A549 (cell line): Measurements from ENCODE around the gene ARHGEF28. TPM values are rescaled to one million over a fixed set of nuclear protein-coding genes. Genes with fewer than 3 reads are reported as not detected.
A peak's percentile ranks its signal among the peaks of the same experiment; 100 is the strongest.

Experiments used
- ATAC-seq, 2 experiments: fragments of 200-7000 bp in 1 of 2; fragments of >200 bp in 1 of 2; cut with Nextera tagmentation in 1 of 2; cut with Tn5 transposase in 1 of 2; 3 replicates each; pipeline versions ENCODE4 v1.8.0 to v1.9.1; 2018 to 2020; ENCODE audit warnings: mild to moderate bottlenecking in 1 of 2, moderate library complexity in 1 of 2
- CTCF ChIA-PET: fragments of 300-600 bp; sonication (Branson Sonifier 250); formaldehyde crosslinking; extraction: SDS; loops from one replicate; lab custom pipeline; 2021; ENCODE audit warnings: antibody characterized with exemption, inconsistent platforms; lab: Yijun Ruan, JAX
- POLR2A ChIA-PET: fragments of 350-600 bp; formaldehyde crosslinking; extraction: SDS; loops from one replicate; lab custom pipeline; 2021; ENCODE audit warnings: antibody characterized with exemption, inconsistent platforms; lab: Yijun Ruan, JAX
- DNase-seq, 2 experiments: peaks; one replicate each; pipeline versions ENCODE4 v3.0.0 to v3.0.0-alpha.2; 2011 to 2016; ENCODE audit warnings: low read depth in 1 of 2, low spot score in 1 of 2
- FAIRE-seq: peaks from 2 replicates; lab custom pipeline; 2011; peaks lifted over from hg19 to GRCh38; lab: Jason Lieb, UNC
- H3K27ac ChIP-seq, 2 experiments: fragments of >200 bp; sonication (Bioruptor Twin); formaldehyde crosslinking; 3 replicates each; pipeline ENCODE4 v1.5.1; 2016 to 2017
- H3K4me1 ChIP-seq: fragments of >200 bp; sonication (Bioruptor Twin); formaldehyde crosslinking; 3 replicates; pipeline ENCODE4 v1.6.1; 2016
- H3K4me2 ChIP-seq: fragments of >200 bp; sonication (Bioruptor Twin); formaldehyde crosslinking; 3 replicates; pipeline ENCODE4 v1.6.1; 2016
- H3K4me3 ChIP-seq: fragments of >200 bp; sonication (Bioruptor Twin); formaldehyde crosslinking; 3 replicates; pipeline ENCODE4 v1.5.1; 2016
- H3K9me3 ChIP-seq: fragments of >200 bp; sonication (Bioruptor Twin); formaldehyde crosslinking; 3 replicates; pipeline ENCODE4 v1.6.1; 2016
- CEBPB ChIP-seq, 2 experiments: fragments of >200 bp in 1 of 2; sonication (Bioruptor Twin) in 1 of 2; formaldehyde crosslinking in 1 of 2; IDR thresholded peaks; 2 replicates each; pipeline ENCODE4 v1.6.1; 2012 to 2016
- EHF ChIP-seq: fragments of 250-450 bp; sonication (Bioruptor Pico); IDR thresholded peaks from 2 replicates; pipeline ENCODE4 v1.5.0; 2020; ENCODE audit warnings: mild to moderate bottlenecking
- EP300 ChIP-seq, 2 experiments: fragments of >200 bp; sonication (Bioruptor Twin); formaldehyde crosslinking; IDR thresholded peaks; 2 replicates in 1 of 2; 3 replicates in 1 of 2; pipeline ENCODE4 v1.6.1; 2016 to 2017
- ESRRA ChIP-seq: fragments of 150-350 bp; IDR thresholded peaks from 2 replicates; pipeline ENCODE4 v1.6.1; 2014; ENCODE audit warnings: mild to moderate bottlenecking, low read length, borderline replicate concordance
- GATA3 ChIP-seq: IDR thresholded peaks from 2 replicates; pipeline ENCODE4 v1.6.1; 2012; ENCODE audit warnings: borderline replicate concordance
- HEYL ChIP-seq: fragments of 250-450 bp; sonication (Bioruptor Pico); IDR thresholded peaks from 2 replicates; pipeline ENCODE4 v1.8.0; 2021; ENCODE audit warnings: mild to moderate bottlenecking, moderate library complexity
- HOXB13 ChIP-seq: fragments of 250-450 bp; sonication (Bioruptor Pico); IDR thresholded peaks from 2 replicates; pipeline ENCODE4 v1.5.0; 2020; ENCODE audit warnings: low read depth, mild to moderate bottlenecking, moderate library complexity
- HOXB5 ChIP-seq: fragments of 250-450 bp; sonication (Bioruptor Pico); IDR thresholded peaks from 2 replicates; pipeline ENCODE4 v1.5.0; 2020; ENCODE audit warnings: mild to moderate bottlenecking, moderate library complexity
- JUNB ChIP-seq: fragments of >200 bp; sonication (Bioruptor Twin); formaldehyde crosslinking; IDR thresholded peaks from 2 replicates; pipeline ENCODE4 v1.6.1; 2016
- POLR2A ChIP-seq: IDR thresholded peaks from 2 replicates; pipeline ENCODE4 v1.6.1; 2012; ENCODE audit warnings: mild to moderate bottlenecking, low read length
- RFX5 ChIP-seq: fragments of 450-650 bp; IDR thresholded peaks from 2 replicates; pipeline ENCODE4 v1.7.1; 2014; ENCODE audit warnings: antibody characterized with exemption, mild to moderate bottlenecking, moderate library complexity
- SMC3 ChIP-seq: fragments of >200 bp; sonication (Bioruptor Twin); formaldehyde crosslinking; IDR thresholded peaks from 3 replicates; pipeline ENCODE4 v1.6.1; 2018; ENCODE audit warnings: inconsistent platforms
- TP53 ChIP-seq: fragments of 250-450 bp; sonication (Bioruptor Pico); IDR thresholded peaks from 2 replicates; pipeline ENCODE4 v1.5.0; 2021; ENCODE audit warnings: mild to moderate bottlenecking, moderate library complexity
- ZNF302 ChIP-seq: fragments of 250-450 bp; sonication (Bioruptor Pico); IDR thresholded peaks from 2 replicates; pipeline ENCODE4 v1.9.0; 2021; ENCODE audit warnings: inconsistent platforms, mild to moderate bottlenecking, moderate library complexity
- WGBS: methylation state at CpG from one replicate; pipeline ENCODE4 v1.1.6; 2017; ENCODE audit errors: missing lambda C conversion rate; 5-methylcytosine and 5-hydroxymethylcytosine counted together
- polyA plus RNA-seq, 4 experiments: library from polyadenylated mRNA; depleted of rRNA in 3 of 4; stranded (reverse); fragments of >200 nt; fragmentation: RNase III in 1 of 4; extraction: RNeasy Plus Mini Kit Qiagen cat#74134 plus additional on column Dnase treatment in 1 of 4; gene quantifications; 2 replicates in 3 of 4; 3 replicates in 1 of 4; pipeline ENCODE4 v1.2.3, GENCODE V29; 2011 to 2017
- TF ChIP-seq, protein P1 (sequence below): IDR thresholded peaks from 2 replicates; pipeline ENCODE4 v1.6.1; 2012
- TF ChIP-seq, protein P2 (sequence below): IDR thresholded peaks from 2 replicates; pipeline ENCODE4 v1.6.1; 2012
- TF ChIP-seq, protein P3 (sequence below): fragments of 250-450 bp; sonication (Bioruptor Pico); IDR thresholded peaks from 2 replicates; pipeline ENCODE4 v1.5.0; 2020; ENCODE audit warnings: low read depth, mild to moderate bottlenecking, moderate library complexity
- TF ChIP-seq, protein P4 (sequence below): fragments of 200-600 bp; sonication (generic); IDR thresholded peaks from 2 replicates; pipeline ENCODE4 v1.6.1; 2016; ENCODE audit warnings: antibody characterized with exemption, mild to moderate bottlenecking, moderate library complexity
- TF ChIP-seq, protein P5 (sequence below): fragments of 250-450 bp; sonication (Bioruptor Pico); IDR thresholded peaks from 2 replicates; pipeline ENCODE4 v1.5.0; 2021; ENCODE audit warnings: mild to moderate bottlenecking, moderate library complexity, borderline replicate concordance

ARHGEF28 gene
- polyA plus RNA-seq, 2 of the 4 experiments (the other 2 are of a cell fraction), result 17.0 to 22.3 TPM

- POLR2A ChIA-PET, result no interaction called here
- DNase-seq (no peak), ATAC-seq (no peak), FAIRE-seq (no peak)
- CTCF ChIA-PET, result interaction anchor here (1.1 to 2.3 kb wide), 5 partner anchors 10 to 743 kb away, joined by 3 to 13 read pairs (median 5); partner anchors contain the start of gene ENC1
- Histone ChIP-seq H3K4me1 (peaks cover 15% of the 10 kb centered on the region), H3K4me3 (no peak overlapping the region), H3K27ac (no peak overlapping the region), H3K4me2 (no peak overlapping the region), H3K9me3 (no peaks in the 10 kb centered on the region)
- WGBS, result 87% methylated on average over 3 of the region's 3 CpGs
- TF ChIP-seq HOXB5 (CRISPR knock-in tag) (no peak), ESRRA (no peak), EHF (CRISPR knock-in tag) (no peak), RFX5 (no peak), SMC3 (no peak), HOXB13 (CRISPR knock-in tag) (no peak)
- TF ChIP-seq, protein P1, sequence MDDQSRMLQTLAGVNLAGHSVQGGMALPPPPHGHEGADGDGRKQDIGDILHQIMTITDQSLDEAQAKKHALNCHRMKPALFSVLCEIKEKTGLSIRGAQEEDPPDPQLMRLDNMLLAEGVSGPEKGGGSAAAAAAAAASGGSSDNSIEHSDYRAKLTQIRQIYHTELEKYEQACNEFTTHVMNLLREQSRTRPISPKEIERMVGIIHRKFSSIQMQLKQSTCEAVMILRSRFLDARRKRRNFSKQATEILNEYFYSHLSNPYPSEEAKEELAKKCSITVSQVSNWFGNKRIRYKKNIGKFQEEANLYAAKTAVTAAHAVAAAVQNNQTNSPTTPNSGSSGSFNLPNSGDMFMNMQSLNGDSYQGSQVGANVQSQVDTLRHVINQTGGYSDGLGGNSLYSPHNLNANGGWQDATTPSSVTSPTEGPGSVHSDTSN, result no peak
- TF ChIP-seq, protein P2, sequence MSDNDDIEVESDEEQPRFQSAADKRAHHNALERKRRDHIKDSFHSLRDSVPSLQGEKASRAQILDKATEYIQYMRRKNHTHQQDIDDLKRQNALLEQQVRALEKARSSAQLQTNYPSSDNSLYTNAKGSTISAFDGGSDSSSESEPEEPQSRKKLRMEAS, result no peak
Observed at GRCh38 chr5:73906277-73906676, 280.3 kb downstream of the ARHGEF28 start.

- ATAC-seq, result no peak
- CTCF ChIA-PET, result interaction anchor here (0.6 to 2.3 kb wide), 5 partner anchors 9 to 766 kb away, joined by 3 to 13 read pairs (median 3); partner anchors contain the start of gene ENC1
- no peak overlapping the region for H3K4me2 ChIP-seq
- no peak overlapping the region for H3K4me3 ChIP-seq
- H3K4me1 ChIP-seq, result peaks cover 7% of the 10 kb centered on the region
- TF ChIP-seq TP53 (CRISPR knock-in tag) (no peak), JUNB (no peak), HEYL (CRISPR knock-in tag) (no peak), POLR2A (no peak), HOXB5 (CRISPR knock-in tag) (no peak)
- TF ChIP-seq, protein P1, result no peak
- TF ChIP-seq, protein P3, sequence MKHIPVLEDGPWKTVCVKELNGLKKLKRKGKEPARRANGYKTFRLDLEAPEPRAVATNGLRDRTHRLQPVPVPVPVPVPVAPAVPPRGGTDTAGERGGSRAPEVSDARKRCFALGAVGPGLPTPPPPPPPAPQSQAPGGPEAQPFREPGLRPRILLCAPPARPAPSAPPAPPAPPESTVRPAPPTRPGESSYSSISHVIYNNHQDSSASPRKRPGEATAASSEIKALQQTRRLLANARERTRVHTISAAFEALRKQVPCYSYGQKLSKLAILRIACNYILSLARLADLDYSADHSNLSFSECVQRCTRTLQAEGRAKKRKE (CRISPR knock-in tag), result no peak
- TF ChIP-seq, protein P4, sequence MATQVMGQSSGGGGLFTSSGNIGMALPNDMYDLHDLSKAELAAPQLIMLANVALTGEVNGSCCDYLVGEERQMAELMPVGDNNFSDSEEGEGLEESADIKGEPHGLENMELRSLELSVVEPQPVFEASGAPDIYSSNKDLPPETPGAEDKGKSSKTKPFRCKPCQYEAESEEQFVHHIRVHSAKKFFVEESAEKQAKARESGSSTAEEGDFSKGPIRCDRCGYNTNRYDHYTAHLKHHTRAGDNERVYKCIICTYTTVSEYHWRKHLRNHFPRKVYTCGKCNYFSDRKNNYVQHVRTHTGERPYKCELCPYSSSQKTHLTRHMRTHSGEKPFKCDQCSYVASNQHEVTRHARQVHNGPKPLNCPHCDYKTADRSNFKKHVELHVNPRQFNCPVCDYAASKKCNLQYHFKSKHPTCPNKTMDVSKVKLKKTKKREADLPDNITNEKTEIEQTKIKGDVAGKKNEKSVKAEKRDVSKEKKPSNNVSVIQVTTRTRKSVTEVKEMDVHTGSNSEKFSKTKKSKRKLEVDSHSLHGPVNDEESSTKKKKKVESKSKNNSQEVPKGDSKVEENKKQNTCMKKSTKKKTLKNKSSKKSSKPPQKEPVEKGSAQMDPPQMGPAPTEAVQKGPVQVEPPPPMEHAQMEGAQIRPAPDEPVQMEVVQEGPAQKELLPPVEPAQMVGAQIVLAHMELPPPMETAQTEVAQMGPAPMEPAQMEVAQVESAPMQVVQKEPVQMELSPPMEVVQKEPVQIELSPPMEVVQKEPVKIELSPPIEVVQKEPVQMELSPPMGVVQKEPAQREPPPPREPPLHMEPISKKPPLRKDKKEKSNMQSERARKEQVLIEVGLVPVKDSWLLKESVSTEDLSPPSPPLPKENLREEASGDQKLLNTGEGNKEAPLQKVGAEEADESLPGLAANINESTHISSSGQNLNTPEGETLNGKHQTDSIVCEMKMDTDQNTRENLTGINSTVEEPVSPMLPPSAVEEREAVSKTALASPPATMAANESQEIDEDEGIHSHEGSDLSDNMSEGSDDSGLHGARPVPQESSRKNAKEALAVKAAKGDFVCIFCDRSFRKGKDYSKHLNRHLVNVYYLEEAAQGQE, result no peak
- TF ChIP-seq, all 56 proteins: peak for 0
- POLR2A ChIA-PET, result interaction anchor here (1.6 kb wide), 1 partner anchor 733 kb away, joined by 3 read pairs; the partner anchor contains the start of gene ENC1
- Histone ChIP-seq H3K9me3 (no peaks in the 10 kb centered on the region), H3K27ac (no peak overlapping the region)
- FAIRE-seq (peak; percentile 18), DNase-seq (no peak)
- 89% methylated on average over 3 of the region's 3 CpGs for whole genome bisulfite sequencing
Observed at GRCh38 chr5:73907164-73907563, 281.2 kb downstream of the ARHGEF28 start.

GRCh38 chr5:73908395-73908794 lies 282.4 kb downstream of the ARHGEF28 start:
- no peak for DNase-seq
- no peak for FAIRE-seq
- H3K9me3 ChIP-seq, result no peaks in the 10 kb centered on the region
- no peaks in the 10 kb centered on the region for H3K4me1 ChIP-seq
- WGBS, result 93% methylated on average over 2 of the region's 2 CpGs
- H3K4me2 ChIP-seq, result no peak overlapping the region
- ATAC-seq, result no peak
- no peak overlapping the region for H3K4me3 ChIP-seq
- no peak overlapping the region for H3K27ac ChIP-seq
- POLR2A ChIA-PET, result interaction anchor here (1.6 kb wide), 1 partner anchor 732 kb away, joined by 3 read pairs; the partner anchor contains the start of gene ENC1
- CTCF ChIA-PET, result interaction anchor here (0.5 to 3.4 kb wide), 5 partner anchors 9 to 741 kb away, joined by 3 to 18 read pairs (median 4); no protein-coding TSS in a partner anchor
- TF ChIP-seq GATA3, result no peak
- TF ChIP-seq RFX5, result no peak
- TF ChIP-seq, protein P4, result no peak
- TF ChIP-seq CEBPB (IDR thresholded peaks at IDR 0.05), result no peak
- no peak for TF ChIP-seq HOXB5 (CRISPR knock-in tag)
- TF ChIP-seq ZNF302 (CRISPR knock-in tag), result no peak
- TF ChIP-seq, protein P5, sequence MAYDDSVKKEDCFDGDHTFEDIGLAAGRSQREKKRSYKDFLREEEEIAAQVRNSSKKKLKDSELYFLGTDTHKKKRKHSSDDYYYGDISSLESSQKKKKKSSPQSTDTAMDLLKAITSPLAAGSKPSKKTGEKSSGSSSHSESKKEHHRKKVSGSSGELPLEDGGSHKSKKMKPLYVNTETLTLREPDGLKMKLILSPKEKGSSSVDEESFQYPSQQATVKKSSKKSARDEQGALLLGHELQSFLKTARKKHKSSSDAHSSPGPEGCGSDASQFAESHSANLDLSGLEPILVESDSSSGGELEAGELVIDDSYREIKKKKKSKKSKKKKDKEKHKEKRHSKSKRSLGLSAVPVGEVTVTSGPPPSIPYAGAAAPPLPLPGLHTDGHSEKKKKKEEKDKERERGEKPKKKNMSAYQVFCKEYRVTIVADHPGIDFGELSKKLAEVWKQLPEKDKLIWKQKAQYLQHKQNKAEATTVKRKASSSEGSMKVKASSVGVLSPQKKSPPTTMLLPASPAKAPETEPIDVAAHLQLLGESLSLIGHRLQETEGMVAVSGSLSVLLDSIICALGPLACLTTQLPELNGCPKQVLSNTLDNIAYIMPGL, result no peak
- TF ChIP-seq EP300 (IDR thresholded peaks at IDR 0.05), result no peak
